Kidney (tissue), 14 donors: ENCODE results near the gene DGLUCY. TPM values are rescaled to one million over a fixed set of nuclear protein-coding genes. Genes with fewer than 3 reads are reported as not detected.
"Not testable (repeated sequence)": the region's sequence is repeated elsewhere in the genome, so short reads cannot be mapped to it uniquely, and the experiment has no call there.

Experiments
- DNase-seq, 5 donors: peaks; one replicate each; pipeline ENCODE4 v3.0.0-alpha.2; 2013 to 2020
- FAIRE-seq: peaks from 2 replicates; lab custom pipeline; 2012; peaks lifted over from hg19 to GRCh38; lab: Jason Lieb, UNC
- H3K27ac ChIP-seq, 2 donors: one replicate each; pipeline ENCODE4 v1.7.0; 2013; ENCODE audit warnings: low read depth in 2 of 2, low read length in 2 of 2, inconsistent platforms in 1 of 2
- H3K27me3 ChIP-seq: one replicate; pipeline ENCODE4 v1.7.1; 2013; ENCODE audit warnings: low read length, inconsistent platforms; ENCODE audit not compliant: control insufficient read depth, insufficient read depth
- H3K36me3 ChIP-seq, 3 donors: one replicate each; pipeline versions ENCODE4 v1.7.0 to v1.7.1; 2013; ENCODE audit warnings: low read length in 3 of 3, control low read depth in 1 of 3, inconsistent platforms in 1 of 3; ENCODE audit not compliant: insufficient read depth in 3 of 3, control insufficient read depth in 2 of 3
- H3K4me1 ChIP-seq, 3 donors: one replicate each; pipeline versions ENCODE4 v1.7.0 to v1.7.1; 2013; ENCODE audit warnings: low read length in 3 of 3, inconsistent platforms in 1 of 3, low read depth in 1 of 3; ENCODE audit not compliant: control insufficient read depth in 2 of 3, insufficient read depth in 2 of 3
- H3K4me3 ChIP-seq, 3 donors: one replicate each; pipeline versions ENCODE4 v1.7.0 to v1.8.1; 2013; ENCODE audit warnings: low read length in 3 of 3, control low read depth in 1 of 3, inconsistent platforms in 1 of 3
- H3K9ac ChIP-seq, 3 donors: one replicate each; pipeline versions ENCODE4 v1.7.0 to v1.7.1; 2013; ENCODE audit warnings: low read length in 3 of 3, control low read depth in 1 of 3, inconsistent platforms in 1 of 3
- H3K9me3 ChIP-seq, 3 donors: one replicate each; pipeline versions ENCODE4 v1.7.0 to v1.7.1; 2013; ENCODE audit warnings: low read length in 3 of 3, control low read depth in 1 of 3, inconsistent platforms in 1 of 3; ENCODE audit not compliant: control insufficient read depth in 2 of 3, insufficient read depth in 1 of 3
- CTCF ChIP-seq: IDR thresholded peaks from 3 replicates; pipeline ENCODE4 v1.5.1; 2012; ENCODE audit warnings: mild to moderate bottlenecking, moderate library complexity, borderline replicate concordance; ENCODE audit not compliant: insufficient read depth; ENCODE audit errors: extremely low read depth
- intact Hi-C: fragments of 100-400 bp; cut with DNase I; formaldehyde crosslinking; loops from one replicate; pipeline ENCODE4 v1.11.1; 2022
- polyA plus RNA-seq: library from polyadenylated mRNA; stranded (reverse); fragments of 350-450 nt; fragmentation: Illumina TruSeq; extraction: RNeasy Lipid Tissue Mini Kit (QIAGEN cat#74804); gene quantifications from one replicate; pipeline ENCODE4 v1.2.3, GENCODE V29; 2014; ENCODE audit warnings: low read depth, low replicate concordance; ENCODE audit not compliant: insufficient read depth
- total RNA-seq: library from RNA; stranded (reverse); fragmentation: NEBNext Ultra II Directional; extraction: Animal tissue kit (Norgen Biotek cat#: 25700); gene quantifications from one replicate; pipeline ENCODE4 v1.2.1, GENCODE V29; 2021
- donor health status: control.
- donor health status: control.
- donor health status: control.
- donor health status: control.
- donor health status: control.
- donor health status: DM: yes; HTN: yes; CAD: no.
- donor health status: Normal renal cell carcinoma (clear cell type).

DGLUCY gene
- total and polyA plus RNA-seq, 2 donors from 2014 or later: 79.7 to 83.4 TPM

DNA sequence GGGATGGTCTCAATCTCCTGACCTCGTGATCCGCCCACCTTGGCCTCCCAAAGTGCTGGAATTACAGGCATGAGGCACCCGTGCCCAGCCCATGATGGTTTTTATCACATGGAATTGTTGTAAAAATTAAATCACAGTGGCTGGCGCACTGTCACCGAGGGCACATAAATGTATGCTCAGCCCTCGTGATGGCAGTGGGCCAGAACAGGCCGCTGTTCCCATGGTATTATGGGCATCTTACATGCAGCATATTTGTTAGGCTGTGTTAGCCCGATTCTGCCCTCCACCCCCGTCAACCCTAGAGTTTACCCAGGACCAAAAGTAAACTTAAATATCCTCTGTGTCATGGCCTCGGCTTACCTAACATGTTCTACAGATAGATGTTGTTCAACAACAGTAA is 82.0 kb downstream of the DGLUCY start:
- H3K36me3 ChIP-seq: peaks cover 4 to 39% (median 35%) of the 10 kb centered on the region in 3 donors
- no peaks in the 10 kb centered on the region for H3K27me3 ChIP-seq
- H3K9me3 ChIP-seq: no peaks in the 10 kb centered on the region
- no peak overlapping the region for H3K9ac ChIP-seq
- H3K4me3 ChIP-seq: no peak overlapping the region
- no peak overlapping the region for H3K27ac ChIP-seq
- DNase-seq (no peak), FAIRE-seq (no peak)
- no peak for TF ChIP-seq CTCF
- no peaks in the 10 kb centered on the region for H3K4me1 ChIP-seq
- intact Hi-C loops: no loop called here

DNA sequence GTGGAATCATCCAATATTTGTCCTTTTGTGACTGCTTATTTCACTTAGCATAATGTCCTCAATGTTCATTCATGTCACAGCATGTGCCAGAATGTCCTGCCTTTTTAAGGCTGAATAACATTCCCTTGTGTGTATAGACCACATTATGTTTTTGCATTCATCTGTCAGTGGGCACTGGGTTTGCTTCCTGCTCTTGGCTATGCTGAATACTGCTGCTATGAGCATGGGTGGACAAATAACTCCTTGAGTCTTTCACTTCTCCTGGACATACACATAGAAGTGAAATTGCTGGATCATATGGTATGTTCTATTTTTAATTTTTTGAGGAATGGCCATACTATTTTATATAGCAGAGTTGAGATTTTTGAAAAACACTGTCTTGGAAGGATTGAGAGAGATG is 83.8 kb downstream of the DGLUCY start:
- intact Hi-C loops: no loop called here
- no peak for TF ChIP-seq CTCF

DNA sequence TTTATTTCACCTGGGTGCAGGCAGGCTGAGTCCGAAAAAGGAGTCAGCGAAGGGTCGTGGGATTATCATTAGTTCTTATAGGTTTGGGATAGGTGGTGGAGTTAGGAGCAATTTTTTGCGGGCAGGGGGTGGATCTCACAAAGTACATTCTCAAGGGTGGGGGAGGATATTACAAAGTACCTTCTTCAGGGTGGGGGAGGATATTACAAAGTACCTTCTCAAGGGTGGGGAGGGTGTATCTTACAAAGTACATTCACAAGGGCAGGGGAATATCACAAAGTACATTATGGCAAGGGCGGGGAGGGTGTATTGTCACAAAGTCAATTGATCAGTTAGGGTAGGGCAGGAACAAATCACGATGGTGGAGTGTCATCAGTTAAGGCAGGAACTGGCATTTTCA is 86.9 kb downstream of the DGLUCY start:
- H3K9me3 ChIP-seq, H3K27me3 ChIP-seq, intact Hi-C loops, H3K4me3 ChIP-seq, H3K27ac ChIP-seq, FAIRE-seq, H3K9ac ChIP-seq, DNase-seq, H3K4me1 ChIP-seq: not testable (repeated sequence)
- H3K36me3 ChIP-seq: peaks cover 10 to 43% (median 33%) of the 10 kb centered on the region in 3 donors

More for the DNA sequence above, 83.8 kb downstream of the DGLUCY start:
- DNase-seq (no peak), FAIRE-seq (no peak)
- Histone ChIP-seq H3K27me3 (no peaks in the 10 kb centered on the region), H3K9ac (no peak overlapping the region), H3K36me3 (peaks cover 7 to 36% (median 30%) of the 10 kb centered on the region in 3 donors), H3K4me1 (no peaks in the 10 kb centered on the region), H3K4me3 (no peak overlapping the region), H3K27ac (no peak overlapping the region), H3K9me3 (no peaks in the 10 kb centered on the region)

GRCh38 chr14:91202234-91202974 is 88.5 kb downstream of the DGLUCY start:
- no peak overlapping the region for H3K4me3 ChIP-seq
- no peak for TF ChIP-seq CTCF
- no peak overlapping the region for H3K27ac ChIP-seq
- FAIRE-seq (no peak), DNase-seq (peak in 1 of 5 donors; percentile 28)
- no peaks in the 10 kb centered on the region for H3K4me1 ChIP-seq
- intact Hi-C loops: no loop called here
- no peaks in the 10 kb centered on the region for H3K27me3 ChIP-seq
- no peaks in the 10 kb centered on the region for H3K9me3 ChIP-seq
- H3K9ac ChIP-seq: no peak overlapping the region
- peaks cover 9 to 36% (median 26%) of the 10 kb centered on the region in 3 donors for H3K36me3 ChIP-seq
